H1 (cell line): Measurements from ENCODE around the gene PLXDC2. TPM values are rescaled to one million over a fixed set of nuclear protein-coding genes. Genes with fewer than 3 reads are reported as not detected.

Experiments used
- CTCF ChIA-PET: fragments of 300-600 bp; sonication (Branson Sonifier 250); formaldehyde crosslinking; loops from one replicate; lab custom pipeline; 2021; ENCODE audit not compliant: partially characterized antibody; lab: Charles Lee
- POLR2A ChIA-PET: fragments of 300-600 bp; sonication (Branson Sonifier 250); formaldehyde crosslinking; loops from one replicate; lab custom pipeline; 2021; ENCODE audit warnings: inconsistent platforms; ENCODE audit not compliant: partially characterized antibody; lab: Charles Lee
- DNase-seq, 2 experiments: peaks; one replicate each; pipeline versions ENCODE4 v3.0.0 to v3.0.0-alpha.2; 2010 to 2022; ENCODE audit warnings: low spot score in 2 of 2, low read depth in 1 of 2, mixed read lengths in 1 of 2
- FAIRE-seq: peaks from 2 replicates; lab custom pipeline; 2011; peaks lifted over from hg19 to GRCh38; lab: Jason Lieb, UNC
- H2AFZ ChIP-seq: 2 replicates; pipeline ENCODE4 v1.8.1; 2012; ENCODE audit warnings: low read length, inconsistent platforms
- H2AK5ac ChIP-seq: 2 replicates; pipeline ENCODE4 v1.6.1; 2013; ENCODE audit warnings: low read depth, low read length
- H2BK120ac ChIP-seq: replicated peaks from 2 replicates; pipeline ENCODE3; 2013; ENCODE audit warnings: low read depth, low read length, inconsistent platforms
- H2BK12ac ChIP-seq: 2 replicates; pipeline ENCODE4 v1.6.1; 2013; ENCODE audit warnings: low read depth, low read length
- H2BK15ac ChIP-seq: 2 replicates; pipeline ENCODE4 v1.6.1; 2013; ENCODE audit warnings: low read length
- H2BK20ac ChIP-seq: 2 replicates; pipeline ENCODE4 v1.6.1; 2013; ENCODE audit warnings: low read length
- H2BK5ac ChIP-seq: 2 replicates; pipeline ENCODE4 v1.6.1; 2013; ENCODE audit warnings: low read depth, low read length
- H3K14ac ChIP-seq: 2 replicates; pipeline ENCODE4 v1.6.1; 2013; ENCODE audit warnings: inconsistent platforms; ENCODE audit not compliant: insufficient read length
- H3K18ac ChIP-seq: 2 replicates; pipeline ENCODE4 v1.6.1; 2013; ENCODE audit warnings: low read length; ENCODE audit errors: extremely low read depth
- H3K23ac ChIP-seq: 2 replicates; pipeline ENCODE4 v1.6.1; 2013; ENCODE audit warnings: inconsistent platforms; ENCODE audit not compliant: insufficient read length
- H3K23me2 ChIP-seq: 2 replicates; pipeline ENCODE4 v1.6.1; 2013; ENCODE audit warnings: low read depth, low read length
- H3K27ac ChIP-seq: 2 replicates; pipeline ENCODE4 v1.6.1; 2011; ENCODE audit warnings: low read depth, low read length, inconsistent platforms
- H3K27me3 ChIP-seq, 4 experiments: replicated peaks in 1 of 4; 1 replicate in 1 of 4; 2 replicates in 3 of 4; pipeline versions ENCODE4 v1.6.1 to v1.8.1; 2011 to 2013; ENCODE audit warnings: low read length in 3 of 4, mild to moderate bottlenecking in 3 of 4, inconsistent platforms in 2 of 4, mixed read lengths in 2 of 4, moderate library complexity in 1 of 4; ENCODE audit not compliant: control insufficient read depth in 3 of 4, insufficient read depth in 3 of 4; ENCODE audit errors: extremely low read depth in 1 of 4
- H3K36me3 ChIP-seq, 4 experiments: 2 replicates each; pipeline versions ENCODE4 v1.6.1 to v1.8.1; 2011 to 2013; ENCODE audit warnings: mild to moderate bottlenecking in 4 of 4, low read length in 3 of 4, moderate library complexity in 2 of 4, control low read depth in 1 of 4, inconsistent platforms in 1 of 4; ENCODE audit not compliant: insufficient read depth in 4 of 4, control insufficient read depth in 2 of 4
- H3K4ac ChIP-seq: replicated peaks from 2 replicates; pipeline ENCODE3; 2013; ENCODE audit warnings: low read length, low read depth, mixed read lengths, inconsistent platforms; ENCODE audit not compliant: insufficient read length
- H3K4me1 ChIP-seq, 4 experiments: replicated peaks in 1 of 4; 1 replicate in 1 of 4; 2 replicates in 3 of 4; pipeline versions ENCODE4 v1.6.1 to v1.8.1; 2011 to 2013; ENCODE audit warnings: low read length in 3 of 4, inconsistent platforms in 2 of 4, mixed read lengths in 1 of 4; ENCODE audit not compliant: insufficient read depth in 4 of 4, control insufficient read depth in 3 of 4
- H3K4me2 ChIP-seq, 2 experiments: 2 replicates each; pipeline versions ENCODE4 v1.6.1 to v1.8.1; 2011 to 2013; ENCODE audit warnings: low read depth in 2 of 2, low read length in 2 of 2, control low read depth in 1 of 2, inconsistent platforms in 1 of 2, mild to moderate bottlenecking in 1 of 2; ENCODE audit not compliant: insufficient read depth in 1 of 2
- H3K4me3 ChIP-seq, 4 experiments: fragments of 200-600, 300-600 bp in 1 of 4; sonication (generic), shearing (Covaris generic), sonication (Bioruptor Twin) in 1 of 4; 2 replicates each; pipeline versions ENCODE4 v1.5.1 to v1.8.1; 2011 to 2016; ENCODE audit warnings: low read length in 4 of 4, low read depth in 3 of 4, control low read depth in 2 of 4, inconsistent platforms in 2 of 4, mild to moderate bottlenecking in 2 of 4, mixed read lengths in 1 of 4, moderate library complexity in 1 of 4; ENCODE audit not compliant: insufficient read depth in 2 of 4; ENCODE audit errors: extremely low read depth in 1 of 4
- H3K56ac ChIP-seq: replicated peaks from 2 replicates; pipeline ENCODE3; 2013; ENCODE audit warnings: low read depth, mild to moderate bottlenecking, mixed read lengths, low read length, inconsistent platforms; ENCODE audit not compliant: insufficient read length
- H3K79me1 ChIP-seq: 2 replicates; pipeline ENCODE4 v1.6.1; 2013; ENCODE audit warnings: low read depth, low read length, control low read depth
- H3K79me2 ChIP-seq, 2 experiments: 2 replicates each; pipeline versions ENCODE4 v1.6.1 to v1.8.1; 2012 to 2013; ENCODE audit warnings: low read length in 2 of 2, mild to moderate bottlenecking in 2 of 2, inconsistent platforms in 1 of 2; ENCODE audit not compliant: insufficient read depth in 2 of 2, control insufficient read depth in 1 of 2
- H3K9ac ChIP-seq, 4 experiments: replicated peaks in 1 of 4; 1 replicate in 1 of 4; 2 replicates in 3 of 4; pipeline versions ENCODE4 v1.6.1 to v1.8.1; 2011 to 2013; ENCODE audit warnings: low read depth in 3 of 4, low read length in 3 of 4, control low read depth in 2 of 4, mild to moderate bottlenecking in 2 of 4, moderate library complexity in 2 of 4, inconsistent platforms in 1 of 4; ENCODE audit errors: extremely low read depth in 1 of 4
- H3K9me3 ChIP-seq, 2 experiments: 2 replicates each; pipeline versions ENCODE4 v1.6.1 to v1.8.1; 2012 to 2013; ENCODE audit warnings: mild to moderate bottlenecking in 2 of 2, moderate library complexity in 2 of 2, control low read depth in 1 of 2, inconsistent platforms in 1 of 2, low read depth in 1 of 2, low read length in 1 of 2, mixed read lengths in 1 of 2; ENCODE audit not compliant: insufficient read depth in 2 of 2
- H4K20me1 ChIP-seq, 2 experiments: replicated peaks in 1 of 2; 2 replicates each; pipeline versions ENCODE3 to v1.8.1; 2011 to 2013; ENCODE audit warnings: inconsistent platforms in 2 of 2, low read length in 2 of 2, mild to moderate bottlenecking in 1 of 2; ENCODE audit not compliant: insufficient read depth in 2 of 2, control insufficient read depth in 1 of 2
- H4K5ac ChIP-seq: 2 replicates; pipeline ENCODE4 v1.6.1; 2013; ENCODE audit warnings: low read length, low read depth, mixed read lengths, inconsistent platforms; ENCODE audit not compliant: insufficient read length
- H4K8ac ChIP-seq: 2 replicates; pipeline ENCODE4 v1.8.0; 2013; ENCODE audit warnings: mild to moderate bottlenecking, moderate library complexity, low read length, inconsistent platforms; ENCODE audit not compliant: insufficient read depth; ENCODE audit errors: extremely low read depth
- H4K91ac ChIP-seq: replicated peaks from 2 replicates; pipeline ENCODE3; 2013; ENCODE audit warnings: low read length, mixed read lengths, inconsistent platforms; ENCODE audit not compliant: insufficient read length
- KDM1A ChIP-seq: fragments of 200-600, 300-600 bp; sonication (generic); IDR thresholded peaks from 2 replicates; pipeline ENCODE4 v1.7.1; 2016; ENCODE audit warnings: mild to moderate bottlenecking, low read length, borderline replicate concordance
- TAF7 ChIP-seq: optimal IDR thresholded peaks from 2 replicates; pipeline ENCODE3; 2011; ENCODE audit warnings: low read depth, mild to moderate bottlenecking, inconsistent platforms, low read length, moderate library complexity, borderline replicate concordance
- WGBS, 2 experiments: shearing (Covaris generic) in 1 of 2; methylation state at CpG; one replicate each; pipeline versions ENCODE4 v1.1.6 to v1.1.7; 2013 to 2015; ENCODE audit warnings: low lambda C conversion rate in 2 of 2, mixed read lengths in 2 of 2, inconsistent platforms in 1 of 2, low coverage in 1 of 2, missing lambda C conversion rate in 1 of 2; ENCODE audit not compliant: insufficient replicate concordance in 2 of 2, insufficient coverage in 1 of 2, insufficient read length in 1 of 2; ENCODE audit errors: extremely low coverage in 1 of 2, missing lambda C conversion rate in 1 of 2; 5-methylcytosine and 5-hydroxymethylcytosine counted together
- polyA plus RNA-seq, 7 experiments: library from polyadenylated mRNA; depleted of rRNA in 3 of 7; stranded (reverse) in 5 of 7; unstranded in 2 of 7; fragments of >200 nt in 5 of 7; fragments of 200-250 nt in 2 of 7; gene quantifications; 1 replicate in 5 of 7; 2 replicates in 1 of 7; 4 replicates in 1 of 7; pipeline versions ENCODE4 v1.2.1 to v1.2.3, GENCODE V29; 2011 to 2013; ENCODE audit warnings: missing spikeins in 2 of 7, mixed read lengths in 2 of 7
- total RNA-seq: library from RNA; stranded (reverse); fragmentation: NEBNext Ultra II Directional; extraction: Animal tissue kit (Norgen Biotek cat#: 25700); gene quantifications from 2 replicates; pipeline ENCODE4 v1.2.1, GENCODE V29; 2021

The PLXDC2 gene
- total and polyA plus RNA-seq, 2 of the 8 experiments (the other 6 are each of a cell fraction or from before 2014, with no cell fraction given): 23.0 to 40.5 TPM

DNA sequence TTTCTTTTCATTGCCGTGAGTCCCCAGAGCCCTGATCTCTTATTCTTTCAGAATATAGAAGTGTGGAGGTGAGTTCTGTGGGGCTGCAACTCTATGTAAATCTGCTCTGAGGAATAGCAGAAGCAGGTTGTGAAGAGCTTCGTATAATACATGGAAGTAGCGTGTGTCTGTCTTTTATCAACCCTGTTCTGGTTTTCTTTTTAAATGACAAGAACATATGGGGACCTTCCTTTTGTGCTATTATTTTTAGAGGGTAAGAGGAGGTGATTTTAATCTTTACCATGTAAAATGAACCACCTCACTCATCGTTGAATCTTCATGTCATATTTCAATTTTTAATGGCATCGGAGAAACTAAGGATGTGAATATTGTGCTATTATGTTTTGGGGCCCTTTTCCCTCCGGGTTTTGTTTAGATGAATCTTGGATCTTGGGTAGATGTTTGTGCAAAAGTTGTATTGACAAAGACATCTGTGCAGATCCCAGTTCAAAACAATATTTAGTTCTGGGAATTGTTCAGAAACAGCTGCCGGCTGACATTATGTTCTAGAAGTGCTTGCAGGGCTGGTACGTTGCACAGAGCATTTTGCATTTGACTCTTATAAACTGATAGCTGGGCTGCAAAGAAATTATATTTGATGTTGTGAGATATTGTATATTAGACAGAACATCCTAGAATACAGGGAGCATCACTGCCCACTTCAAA is 46.7 kb downstream of the PLXDC2 start:
- peaks cover 3 to 64% of the 10 kb centered on the region in 2 experiments; a peak in 3 of 4 replicates for H3K79me2 ChIP-seq
- H2AK5ac ChIP-seq: no peak overlapping the region
- H3K14ac ChIP-seq: no peak overlapping the region
- H2AFZ ChIP-seq: no peak overlapping the region
- no peak overlapping the region for H4K8ac ChIP-seq
- H3K27ac ChIP-seq: no peak overlapping the region
- no peak overlapping the region for H3K18ac ChIP-seq
- H3K79me1 ChIP-seq: peaks cover 2% of the 10 kb centered on the region
- H3K9me3 ChIP-seq: no peaks in the 10 kb centered on the region; a peak in 1 of 4 replicates
- H3K36me3 ChIP-seq: peaks cover 0 to 13% (median 3%) of the 10 kb centered on the region in 4 experiments; a peak in 3 of 8 replicates
- DNase-seq (no peak), FAIRE-seq (no peak)
- no peak overlapping the region for H4K91ac ChIP-seq
- H3K4me1 ChIP-seq: peaks cover 0 to 3% (median 0%) of the 10 kb centered on the region in 4 experiments; a peak in 2 of 7 replicates
- no peak overlapping the region for H3K56ac ChIP-seq
- H3K23ac ChIP-seq: no peak overlapping the region
- H2BK15ac ChIP-seq: no peak overlapping the region
- no peaks in the 10 kb centered on the region for H3K23me2 ChIP-seq
- no peak overlapping the region for H2BK5ac ChIP-seq
- H3K4ac ChIP-seq: no peak overlapping the region
- POLR2A ChIA-PET: interaction anchor here (1.1 kb wide), 1 partner anchor 19 kb away, joined by 3 read pairs; no protein-coding TSS in a partner anchor
- no peaks in the 10 kb centered on the region for H3K27me3 ChIP-seq
- no peak overlapping the region for H2BK120ac ChIP-seq
- no peak overlapping the region for H2BK20ac ChIP-seq
- H4K5ac ChIP-seq: no peak overlapping the region
- no peak overlapping the region for H3K4me2 ChIP-seq
- no peak overlapping the region for H2BK12ac ChIP-seq
- H3K4me3 ChIP-seq: no peak overlapping the region
- H3K9ac ChIP-seq: no peak overlapping the region
- 77% methylated on average over 8 of the region's 8 CpGs; no CpG with 5 or more reads in 1 of the 2 experiments for whole genome bisulfite sequencing, 2 experiments
- peaks cover 0 to 2% of the 10 kb centered on the region in 2 experiments for H4K20me1 ChIP-seq
- CTCF ChIA-PET: interaction anchor here (1.0 to 1.7 kb wide), 2 partner anchors 15 to 20 kb away, joined by 4 to 6 read pairs; no protein-coding TSS in a partner anchor
- TF ChIP-seq TAF7 (no peak), KDM1A (no peak)
